Chondrocyte (in vitro differentiated cells): Measurements from ENCODE around the gene POPDC2. TPM values are rescaled to one million over a fixed set of nuclear protein-coding genes. Genes with fewer than 3 reads are reported as not detected.

Experiments
- DNase-seq: peaks from one replicate; pipeline ENCODE4 v3.0.0; 2021; ENCODE audit warnings: mixed read lengths, low spot score
- H3K27ac Mint-ChIP-seq: one replicate; pipeline ENCODE4 v1.8.0; 2021; ENCODE audit warnings: mild to moderate bottlenecking, moderate library complexity, mixed read lengths; ENCODE audit not compliant: unreplicated experiment
- H3K27me3 Mint-ChIP-seq: 2 replicates; pipeline ENCODE4 v1.8.0; 2021; ENCODE audit warnings: low read depth, mixed read lengths
- H3K36me3 Mint-ChIP-seq: 2 replicates; pipeline ENCODE4 v1.8.0; 2021; ENCODE audit warnings: low read depth, mixed read lengths
- H3K4me1 Mint-ChIP-seq: 2 replicates; pipeline ENCODE4 v1.8.0; 2021; ENCODE audit warnings: low read depth, mild to moderate bottlenecking, mixed read lengths
- H3K4me3 Mint-ChIP-seq: one replicate; pipeline ENCODE4 v1.8.0; 2021; ENCODE audit warnings: mild to moderate bottlenecking, moderate library complexity, mixed read lengths; ENCODE audit not compliant: unreplicated experiment
- H3K9me3 Mint-ChIP-seq: 2 replicates; pipeline ENCODE4 v1.8.0; 2021; ENCODE audit warnings: low read depth, mixed read lengths
- CTCF ChIP-seq: fragments of 200-600 bp; sonication (generic); IDR thresholded peaks from 2 replicates; pipeline ENCODE4 v1.5.0; 2021; ENCODE audit warnings: antibody characterized with exemption, mild to moderate bottlenecking, moderate library complexity
- total RNA-seq: library from RNA; stranded (reverse); gene quantifications from 3 replicates; pipeline ENCODE4 v1.2.1, GENCODE V29; 2021

The POPDC2 gene
- total RNA-seq, 1 donor from 2014 or later, result 0.80 TPM

GRCh38 chr3:119609301-119609700 is 51.1 kb downstream of the POPDC2 start:
- Mint-ChIP-seq H3K4me3 (no peak overlapping the region), H3K36me3 (peaks cover 6% of the 10 kb centered on the region), H3K4me1 (no peaks in the 10 kb centered on the region), H3K9me3 (peaks cover 9% of the 10 kb centered on the region), H3K27ac (no peak overlapping the region), H3K27me3 (peaks cover 8% of the 10 kb centered on the region)
- TF ChIP-seq CTCF, result no peak
- DNase-seq, result no peak

GRCh38 chr3:119608405-119609000 is 51.9 kb downstream of the POPDC2 start:
- Mint-ChIP-seq H3K36me3 (peaks cover 6% of the 10 kb centered on the region), H3K27ac (no peak overlapping the region), H3K4me3 (no peak overlapping the region), H3K4me1 (no peaks in the 10 kb centered on the region), H3K9me3 (peaks cover 9% of the 10 kb centered on the region), H3K27me3 (peaks cover 8% of the 10 kb centered on the region)
- no peak for TF ChIP-seq CTCF
- no peak for DNase-seq

GRCh38 chr3:119604878-119605277 is 55.5 kb downstream of the POPDC2 start:
- H3K9me3 Mint-ChIP-seq, result no peaks in the 10 kb centered on the region
- H3K4me1 Mint-ChIP-seq, result no peaks in the 10 kb centered on the region
- no peaks in the 10 kb centered on the region for H3K36me3 Mint-ChIP-seq
- peaks cover 9% of the 10 kb centered on the region for H3K27me3 Mint-ChIP-seq
- DNase-seq, result no peak
- no peak overlapping the region for H3K27ac Mint-ChIP-seq
- no peak overlapping the region for H3K4me3 Mint-ChIP-seq
- no peak for TF ChIP-seq CTCF

- no peaks in the 10 kb centered on the region for H3K36me3 Mint-ChIP-seq
- no peak for TF ChIP-seq CTCF
- no peak for DNase-seq
- no peak overlapping the region for H3K4me3 Mint-ChIP-seq
- peaks cover 9% of the 10 kb centered on the region for H3K4me1 Mint-ChIP-seq
- H3K27ac Mint-ChIP-seq, result no peak overlapping the region
- H3K27me3 Mint-ChIP-seq, result peaks cover 1% of the 10 kb centered on the region
- H3K9me3 Mint-ChIP-seq, result no peaks in the 10 kb centered on the region
Measured at GRCh38 chr3:119602676-119603075, 57.7 kb downstream of the POPDC2 start.

GRCh38 chr3:119601154-119601553 is 59.2 kb downstream of the POPDC2 start:
- DNase-seq, result no peak
- no peak overlapping the region for H3K27ac Mint-ChIP-seq
- H3K4me1 Mint-ChIP-seq, result peaks cover 16% of the 10 kb centered on the region
- no peaks in the 10 kb centered on the region for H3K36me3 Mint-ChIP-seq
- no peaks in the 10 kb centered on the region for H3K9me3 Mint-ChIP-seq
- no peak for TF ChIP-seq CTCF
- peaks cover 1% of the 10 kb centered on the region for H3K27me3 Mint-ChIP-seq
- H3K4me3 Mint-ChIP-seq, result no peak overlapping the region
